ENCODE data around the gene ADARB2. TPM values are rescaled to one million over a fixed set of nuclear protein-coding genes. Genes with fewer than 3 reads are reported as not detected.

Gene ADARB2
- total and polyA plus RNA-seq, 7 experiments from 2014 or later, result 0.05 to 13.6 (median 6.3) TPM; not detected in 3

- intact Hi-C loops (cut with micrococcal nuclease), result no loop called here
Measured at GRCh38 chr10:1517684-1518083, 219.6 kb downstream of the ADARB2 start.

GRCh38 chr10:1516492-1517165 is 220.7 kb downstream of the ADARB2 start:
- no peaks in the 10 kb centered on the region for H3K4me1 ChIP-seq (ENCODE audit: control insufficient read depth in 2 of 2, insufficient read depth in 2 of 2, low read length in 2 of 2)
- H3K36me3 ChIP-seq (ENCODE audit: control insufficient read depth in 2 of 3, insufficient read depth in 3 of 3, low read length in 3 of 3), result no peaks in the 10 kb centered on the region
- H3K4me3 ChIP-seq (ENCODE audit: low read length), result no peak overlapping the region
- Mint-ChIP-seq H3K9me3 (peaks cover 0 to 8% (median 0%) of the 10 kb centered on the region in 11 donors), H3K27ac (no peak overlapping the region), H3K4me1 (no peaks in the 10 kb centered on the region), H3K4me3 (no peak overlapping the region), H3K27me3 (peaks cover under 1 to 20% (median 8%) of the 10 kb centered on the region in 5 donors), H3K36me3 (no peaks in the 10 kb centered on the region)
- DNase-seq (no peak), ATAC-seq (no peak)
- CTCF ChIA-PET, result no interaction called here
- POLR2A ChIA-PET, result no interaction called here
- no peaks in the 10 kb centered on the region for H3K27me3 ChIP-seq (ENCODE audit: control insufficient read depth in 2 of 2, insufficient read depth in 2 of 2, low read length in 2 of 2)
- no peak overlapping the region for H3K27ac ChIP-seq (ENCODE audit: low read depth, low read length)
- H3K9me3 ChIP-seq (ENCODE audit: control insufficient read depth in 2 of 3, low read length in 3 of 3), result no peaks in the 10 kb centered on the region
- intact Hi-C loops (cut with micrococcal nuclease), result no loop called here

More at GRCh38 chr10:1517684-1518083, 219.6 kb downstream of the ADARB2 start:
- Histone ChIP-seq H3K4me3 (ENCODE audit: low read length) (no peak overlapping the region), H3K27ac (ENCODE audit: low read depth, low read length) (no peak overlapping the region), H3K36me3 (ENCODE audit: control insufficient read depth in 2 of 3, insufficient read depth in 3 of 3, low read length in 3 of 3) (no peaks in the 10 kb centered on the region), H3K9me3 (ENCODE audit: control insufficient read depth in 2 of 3, low read length in 3 of 3) (no peaks in the 10 kb centered on the region), H3K4me1 (ENCODE audit: control insufficient read depth in 2 of 2, insufficient read depth in 2 of 2, low read length in 2 of 2) (no peaks in the 10 kb centered on the region), H3K27me3 (ENCODE audit: control insufficient read depth in 2 of 2, insufficient read depth in 2 of 2, low read length in 2 of 2) (no peaks in the 10 kb centered on the region)
- Mint-ChIP-seq H3K36me3 (no peaks in the 10 kb centered on the region), H3K9me3 (peaks cover 0 to 3% (median 0%) of the 10 kb centered on the region in 11 donors), H3K4me3 (no peak overlapping the region), H3K4me1 (no peaks in the 10 kb centered on the region), H3K27me3 (peaks cover 0 to 20% (median 8%) of the 10 kb centered on the region in 5 donors), H3K27ac (no peak overlapping the region)
- CTCF ChIA-PET, result no interaction called here
- POLR2A ChIA-PET, result no interaction called here
- DNase-seq (no peak), ATAC-seq (no peak)

GRCh38 chr10:1515780-1516491 is 221.4 kb downstream of the ADARB2 start:
- peaks cover 0 to 8% (median 0%) of the 10 kb centered on the region in 11 donors for H3K9me3 Mint-ChIP-seq
- ChIA-PET POLR2A (no interaction called here), CTCF (no interaction called here)
- H3K36me3 ChIP-seq (ENCODE audit: control insufficient read depth in 2 of 3, insufficient read depth in 3 of 3, low read length in 3 of 3), result no peaks in the 10 kb centered on the region
- peaks cover 0 to 25% (median 8%) of the 10 kb centered on the region in 5 donors for H3K27me3 Mint-ChIP-seq
- no peaks in the 10 kb centered on the region for H3K27me3 ChIP-seq (ENCODE audit: control insufficient read depth in 2 of 2, insufficient read depth in 2 of 2, low read length in 2 of 2)
- no peaks in the 10 kb centered on the region for H3K4me1 ChIP-seq (ENCODE audit: control insufficient read depth in 2 of 2, insufficient read depth in 2 of 2, low read length in 2 of 2)
- no peaks in the 10 kb centered on the region for H3K4me1 Mint-ChIP-seq
- H3K9me3 ChIP-seq (ENCODE audit: control insufficient read depth in 2 of 3, low read length in 3 of 3), result no peaks in the 10 kb centered on the region
- no peak overlapping the region for H3K4me3 ChIP-seq (ENCODE audit: low read length)
- intact Hi-C loops (cut with micrococcal nuclease), result no loop called here
- H3K27ac Mint-ChIP-seq, result no peak overlapping the region
- ATAC-seq, result no peak
- no peaks in the 10 kb centered on the region for H3K36me3 Mint-ChIP-seq
- no peak overlapping the region for H3K4me3 Mint-ChIP-seq
- H3K27ac ChIP-seq (ENCODE audit: low read depth, low read length), result no peak overlapping the region
- no peak for DNase-seq

- Mint-ChIP-seq H3K27me3 (peaks cover 0 to 29% (median 8%) of the 10 kb centered on the region in 5 donors), H3K4me1 (no peaks in the 10 kb centered on the region), H3K27ac (peak overlapping the region in 1 of 9 donors; percentile 22), H3K4me3 (peak overlapping the region in 1 of 10 donors; percentile 45), H3K36me3 (no peaks in the 10 kb centered on the region), H3K9me3 (peaks cover 0 to 8% (median 0%) of the 10 kb centered on the region in 11 donors)
- ChIA-PET CTCF (no interaction called here), POLR2A (no interaction called here)
- DNase-seq (no peak), ATAC-seq (no peak)
- no peaks in the 10 kb centered on the region for H3K27me3 ChIP-seq (ENCODE audit: control insufficient read depth in 2 of 2, insufficient read depth in 2 of 2, low read length in 2 of 2)
- no peaks in the 10 kb centered on the region for H3K9me3 ChIP-seq (ENCODE audit: control insufficient read depth in 2 of 3, low read length in 3 of 3)
- H3K36me3 ChIP-seq (ENCODE audit: control insufficient read depth in 2 of 3, insufficient read depth in 3 of 3, low read length in 3 of 3), result no peaks in the 10 kb centered on the region
- no peaks in the 10 kb centered on the region for H3K4me1 ChIP-seq (ENCODE audit: control insufficient read depth in 2 of 2, insufficient read depth in 2 of 2, low read length in 2 of 2)
- intact Hi-C loops (cut with micrococcal nuclease), result no loop called here
- no peak overlapping the region for H3K4me3 ChIP-seq (ENCODE audit: low read length)
- no peak overlapping the region for H3K27ac ChIP-seq (ENCODE audit: low read depth, low read length)
Measured at GRCh38 chr10:1515121-1515779, 222.1 kb downstream of the ADARB2 start.

- H3K36me3 ChIP-seq (ENCODE audit: control insufficient read depth in 2 of 3, insufficient read depth in 3 of 3, low read length in 3 of 3), result no peaks in the 10 kb centered on the region
- Mint-ChIP-seq H3K27ac (peak overlapping the region in 1 of 9 donors; percentile 22), H3K27me3 (peaks cover 0 to 35% (median 8%) of the 10 kb centered on the region in 5 donors), H3K9me3 (peaks cover 0 to 8% (median 0%) of the 10 kb centered on the region in 11 donors), H3K36me3 (no peaks in the 10 kb centered on the region), H3K4me3 (peak overlapping the region in 1 of 10 donors; percentile 45), H3K4me1 (no peaks in the 10 kb centered on the region)
- no peaks in the 10 kb centered on the region for H3K4me1 ChIP-seq (ENCODE audit: control insufficient read depth in 2 of 2, insufficient read depth in 2 of 2, low read length in 2 of 2)
- ChIA-PET POLR2A (no interaction called here), CTCF (no interaction called here)
- intact Hi-C loops (cut with micrococcal nuclease), result no loop called here
- H3K4me3 ChIP-seq (ENCODE audit: low read length), result no peak overlapping the region
- no peaks in the 10 kb centered on the region for H3K27me3 ChIP-seq (ENCODE audit: control insufficient read depth in 2 of 2, insufficient read depth in 2 of 2, low read length in 2 of 2)
- H3K9me3 ChIP-seq (ENCODE audit: control insufficient read depth in 2 of 3, low read length in 3 of 3), result no peaks in the 10 kb centered on the region
- no peak overlapping the region for H3K27ac ChIP-seq (ENCODE audit: low read depth, low read length)
- DNase-seq, result no peak
- ATAC-seq, result no peak
Measured at GRCh38 chr10:1514681-1515080, 222.6 kb downstream of the ADARB2 start.

GRCh38 chr10:1513221-1513620 is 224.1 kb downstream of the ADARB2 start:
- ChIA-PET CTCF (no interaction called here), POLR2A (no interaction called here)
- no peak for ATAC-seq
- Histone ChIP-seq H3K9me3 (ENCODE audit: control insufficient read depth in 2 of 3, low read length in 3 of 3) (no peaks in the 10 kb centered on the region), H3K27me3 (ENCODE audit: control insufficient read depth in 2 of 2, insufficient read depth in 2 of 2, low read length in 2 of 2) (no peaks in the 10 kb centered on the region), H3K36me3 (ENCODE audit: control insufficient read depth in 2 of 3, insufficient read depth in 3 of 3, low read length in 3 of 3) (no peaks in the 10 kb centered on the region), H3K4me1 (ENCODE audit: control insufficient read depth in 2 of 2, insufficient read depth in 2 of 2, low read length in 2 of 2) (no peaks in the 10 kb centered on the region), H3K27ac (ENCODE audit: low read depth, low read length) (no peak overlapping the region), H3K4me3 (ENCODE audit: low read length) (no peak overlapping the region)
- no peak overlapping the region for H3K4me3 Mint-ChIP-seq
- intact Hi-C loops (cut with micrococcal nuclease), result no loop called here
- H3K4me1 Mint-ChIP-seq, result no peaks in the 10 kb centered on the region
- H3K36me3 Mint-ChIP-seq, result no peaks in the 10 kb centered on the region
- peaks cover 0 to 5% (median 0%) of the 10 kb centered on the region in 11 donors for H3K9me3 Mint-ChIP-seq
- H3K27ac Mint-ChIP-seq, result no peak overlapping the region
- no peak for DNase-seq
- H3K27me3 Mint-ChIP-seq, result peaks cover 0 to 40% (median 9%) of the 10 kb centered on the region in 5 donors

Data from naive thymus-derived CD4-positive, alpha-beta T cell (primary cell).